22Rv1 (cell line): Measurements from ENCODE around the gene LAGE3.

Experiments used
- H3K27ac ChIP-seq: fragments of 450-650 bp; 2 replicates; pipeline ENCODE4 v1.5.1; 2017
- CTCF ChIP-seq: fragments of 450-650 bp; IDR thresholded peaks from 2 replicates; pipeline ENCODE4 v1.5.1; 2017; ENCODE audit warnings: mild to moderate bottlenecking
- ZFX ChIP-seq: fragments of 450-650 bp; IDR thresholded peaks from 2 replicates; pipeline ENCODE4 v1.6.1; 2017; ENCODE audit warnings: antibody characterized with exemption, borderline replicate concordance

The LAGE3 gene

GRCh38 chrX:154478728-154479622 lies at the start of gene LAGE3:
LAGE3 (minus strand) TSS chrX:154479281; CDS start chrX:154478915, 366 bp downstream.
- peak within 1 kb of the TSS; percentile 83 for H3K27ac ChIP-seq
- TF ChIP-seq ZFX = no peak
- TF ChIP-seq CTCF = no peak

GRCh38 chrX:154526901-154527675 lies 48.0 kb upstream of the LAGE3 start:
- TF ChIP-seq ZFX (no peak), CTCF (peak; percentile 69)
- H3K27ac ChIP-seq = peak overlapping the region; percentile 50

GRCh38 chrX:154525606-154526490 lies 46.8 kb upstream of the LAGE3 start:
- no peak overlapping the region for H3K27ac ChIP-seq
- TF ChIP-seq ZFX (no peak), CTCF (no peak)

- TF ChIP-seq ZFX = no peak
- TF ChIP-seq CTCF = no peak
- no peak overlapping the region for H3K27ac ChIP-seq
Measured at GRCh38 chrX:154519389-154519788, 40.3 kb upstream of the LAGE3 start.

GRCh38 chrX:154517101-154517781 lies 38.2 kb upstream of the LAGE3 start:
- no peak overlapping the region; the same call in 1 of the 2 replicates for H3K27ac ChIP-seq
- TF ChIP-seq CTCF (no peak), ZFX (no peak)

GRCh38 chrX:154516656-154517100 lies 37.6 kb upstream of the LAGE3 start:
- no peak for TF ChIP-seq ZFX

More at GRCh38 chrX:154516656-154517100, 37.6 kb upstream of the LAGE3 start:
- H3K27ac ChIP-seq = peak overlapping the region; percentile 66
